ENCODE data around the gene RAB4A.

The RAB4A gene

GRCh38 chr1:229270547-229271447, at the start of gene RAB4A:
Gene RAB4A, plus strand, starts transcription at chr1:229271111. Its CDS starts 229 bp downstream, at chr1:229271340.
- DNase-seq = peak; percentile 64

GRCh38 chr1:229222081-229222480, 48.8 kb upstream of the RAB4A start:
- no peak for DNase-seq

GRCh38 chr1:229223498-229223897, 47.4 kb upstream of the RAB4A start:
- no peak for DNase-seq

- no peak for DNase-seq
Measured at GRCh38 chr1:229224308-229224707, 46.6 kb upstream of the RAB4A start.

GRCh38 chr1:229225331-229225782, 45.6 kb upstream of the RAB4A start:
- DNase-seq = no peak

GRCh38 chr1:229226796-229227195, 44.1 kb upstream of the RAB4A start:
- DNase-seq = no peak

- DNase-seq = peak; percentile 79
Measured at GRCh38 chr1:229227298-229227919, 43.5 kb upstream of the RAB4A start.

GRCh38 chr1:229228522-229228921, 42.4 kb upstream of the RAB4A start:
- no peak for DNase-seq

- no peak for DNase-seq
Measured at GRCh38 chr1:229229137-229229720, 41.7 kb upstream of the RAB4A start.

- DNase-seq = no peak
Measured at GRCh38 chr1:229229721-229230139, 41.2 kb upstream of the RAB4A start.

GRCh38 chr1:229230140-229230892, 40.6 kb upstream of the RAB4A start:
- DNase-seq = no peak

- no peak for DNase-seq
Measured at GRCh38 chr1:229230893-229231753, 39.8 kb upstream of the RAB4A start.

- no peak for DNase-seq
Measured at GRCh38 chr1:229231754-229232119, 39.2 kb upstream of the RAB4A start.

GRCh38 chr1:229234870-229235472, 35.9 kb upstream of the RAB4A start:
- DNase-seq = no peak

- DNase-seq = no peak
Measured at GRCh38 chr1:229237320-229237719, 33.6 kb upstream of the RAB4A start.

- no peak for DNase-seq
Measured at GRCh38 chr1:229238231-229238630, 32.7 kb upstream of the RAB4A start.

- DNase-seq = no peak
Measured at GRCh38 chr1:229238674-229239415, 32.1 kb upstream of the RAB4A start.

GRCh38 chr1:229240532-229240931, 30.4 kb upstream of the RAB4A start:
- DNase-seq = no peak

GRCh38 chr1:229241390-229241789, 29.5 kb upstream of the RAB4A start:
- DNase-seq = no peak

GRCh38 chr1:229243638-229244037, 27.3 kb upstream of the RAB4A start:
- no peak for DNase-seq

- no peak for DNase-seq
Measured at GRCh38 chr1:229244091-229244490, 26.8 kb upstream of the RAB4A start.

Data from activated CD4-positive, alpha-beta T cell treated with anti-CD3 and anti-CD28 coated beads, Interleukin-2, amount 50 U/mL, for 1 hour (primary cell).